Measurements from ENCODE around the gene FAM83E.
A peak's percentile ranks its signal among the peaks of the same experiment; 100 is the strongest.

FAM83E gene

DNA sequence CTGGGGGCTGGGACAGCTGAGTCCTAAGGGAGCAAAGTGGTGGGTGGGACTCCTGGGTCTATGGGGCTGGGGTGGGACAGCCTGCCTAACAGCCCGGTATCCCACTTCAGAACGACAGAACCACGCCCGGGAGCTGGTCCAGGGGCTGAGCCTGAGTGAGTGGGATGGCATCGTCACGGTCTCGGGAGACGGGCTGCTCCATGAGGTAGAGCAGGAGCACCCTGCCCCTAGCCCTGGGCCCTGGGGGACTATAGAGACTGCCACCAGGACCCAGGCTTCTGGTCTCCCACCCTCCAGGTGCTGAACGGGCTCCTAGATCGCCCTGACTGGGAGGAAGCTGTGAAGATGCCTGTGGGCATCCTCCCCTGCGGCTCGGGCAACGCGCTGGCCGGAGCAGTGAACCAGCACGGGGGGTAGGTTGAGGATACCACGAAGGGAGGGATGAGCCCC lies 13.0 kb upstream of the FAM83E start:
- TF ChIP-seq, protein P1, sequence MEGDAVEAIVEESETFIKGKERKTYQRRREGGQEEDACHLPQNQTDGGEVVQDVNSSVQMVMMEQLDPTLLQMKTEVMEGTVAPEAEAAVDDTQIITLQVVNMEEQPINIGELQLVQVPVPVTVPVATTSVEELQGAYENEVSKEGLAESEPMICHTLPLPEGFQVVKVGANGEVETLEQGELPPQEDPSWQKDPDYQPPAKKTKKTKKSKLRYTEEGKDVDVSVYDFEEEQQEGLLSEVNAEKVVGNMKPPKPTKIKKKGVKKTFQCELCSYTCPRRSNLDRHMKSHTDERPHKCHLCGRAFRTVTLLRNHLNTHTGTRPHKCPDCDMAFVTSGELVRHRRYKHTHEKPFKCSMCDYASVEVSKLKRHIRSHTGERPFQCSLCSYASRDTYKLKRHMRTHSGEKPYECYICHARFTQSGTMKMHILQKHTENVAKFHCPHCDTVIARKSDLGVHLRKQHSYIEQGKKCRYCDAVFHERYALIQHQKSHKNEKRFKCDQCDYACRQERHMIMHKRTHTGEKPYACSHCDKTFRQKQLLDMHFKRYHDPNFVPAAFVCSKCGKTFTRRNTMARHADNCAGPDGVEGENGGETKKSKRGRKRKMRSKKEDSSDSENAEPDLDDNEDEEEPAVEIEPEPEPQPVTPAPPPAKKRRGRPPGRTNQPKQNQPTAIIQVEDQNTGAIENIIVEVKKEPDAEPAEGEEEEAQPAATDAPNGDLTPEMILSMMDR (IDR thresholded peaks at IDR 0.05; ENCODE audit: control insufficient read depth, insufficient read depth, low read depth, low read length, missing control alignments), result no peak
- no peak overlapping the region for H3K4me3 ChIP-seq (ENCODE audit: control insufficient read depth, low read depth, low read length)
- no peak for DNase-seq (ENCODE audit: low read depth)

DNA sequence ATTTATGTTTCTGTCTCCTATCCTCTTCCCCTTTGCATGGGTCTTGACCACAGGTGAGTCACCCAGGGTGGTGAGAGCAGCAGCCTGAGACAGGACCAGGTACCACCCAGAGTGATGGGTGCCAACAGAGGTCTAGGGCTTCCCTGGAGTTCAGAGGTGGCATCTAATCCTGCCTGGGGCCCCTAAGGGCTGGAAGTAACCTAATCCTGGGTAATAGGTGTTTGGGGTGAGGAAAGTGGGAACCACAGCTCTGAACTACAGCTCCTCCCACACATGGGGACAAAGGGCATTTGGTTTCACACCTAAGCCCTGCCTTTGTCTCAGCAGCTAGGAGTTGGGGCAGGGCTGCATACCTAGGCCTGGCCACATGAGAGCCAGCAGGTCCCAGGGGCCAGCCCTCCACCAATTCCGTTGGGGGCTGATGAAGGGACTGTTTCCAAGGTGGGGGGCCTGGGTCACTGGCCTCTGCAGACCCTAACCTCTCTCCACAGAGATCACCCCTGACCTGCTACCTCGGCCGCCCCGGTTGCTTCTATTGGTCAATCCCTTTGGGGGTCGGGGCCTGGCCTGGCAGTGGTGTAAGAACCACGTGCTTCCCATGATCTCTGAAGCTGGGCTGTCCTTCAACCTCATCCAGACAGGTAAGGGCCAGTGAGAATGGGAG lies 12.5 kb upstream of the FAM83E start:
- no peak for DNase-seq (ENCODE audit: low read depth)
- TF ChIP-seq, protein P1 (IDR thresholded peaks at IDR 0.05; ENCODE audit: control insufficient read depth, insufficient read depth, low read depth, low read length, missing control alignments), result no peak
- H3K4me3 ChIP-seq (ENCODE audit: control insufficient read depth, low read depth, low read length), result no peak overlapping the region

DNA sequence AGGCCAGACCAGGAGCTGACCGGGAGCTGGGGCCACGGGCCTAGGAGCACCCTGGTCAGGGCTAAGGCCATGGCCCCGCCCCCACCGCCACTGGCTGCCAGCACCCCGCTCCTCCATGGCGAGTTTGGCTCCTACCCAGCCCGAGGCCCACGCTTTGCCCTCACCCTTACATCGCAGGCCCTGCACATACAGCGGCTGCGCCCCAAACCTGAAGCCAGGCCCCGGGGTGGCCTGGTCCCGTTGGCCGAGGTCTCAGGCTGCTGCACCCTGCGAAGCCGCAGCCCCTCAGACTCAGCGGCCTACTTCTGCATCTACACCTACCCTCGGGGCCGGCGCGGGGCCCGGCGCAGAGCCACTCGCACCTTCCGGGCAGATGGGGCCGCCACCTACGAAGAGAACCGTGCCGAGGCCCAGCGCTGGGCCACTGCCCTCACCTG lies 11.0 kb upstream of the FAM83E start:
- no peak overlapping the region for H3K4me3 ChIP-seq (ENCODE audit: control insufficient read depth, low read depth, low read length)
- DNase-seq (ENCODE audit: low read depth), result no peak
- TF ChIP-seq, protein P1 (IDR thresholded peaks at IDR 0.05; ENCODE audit: control insufficient read depth, insufficient read depth, low read depth, low read length, missing control alignments), result no peak

DNA sequence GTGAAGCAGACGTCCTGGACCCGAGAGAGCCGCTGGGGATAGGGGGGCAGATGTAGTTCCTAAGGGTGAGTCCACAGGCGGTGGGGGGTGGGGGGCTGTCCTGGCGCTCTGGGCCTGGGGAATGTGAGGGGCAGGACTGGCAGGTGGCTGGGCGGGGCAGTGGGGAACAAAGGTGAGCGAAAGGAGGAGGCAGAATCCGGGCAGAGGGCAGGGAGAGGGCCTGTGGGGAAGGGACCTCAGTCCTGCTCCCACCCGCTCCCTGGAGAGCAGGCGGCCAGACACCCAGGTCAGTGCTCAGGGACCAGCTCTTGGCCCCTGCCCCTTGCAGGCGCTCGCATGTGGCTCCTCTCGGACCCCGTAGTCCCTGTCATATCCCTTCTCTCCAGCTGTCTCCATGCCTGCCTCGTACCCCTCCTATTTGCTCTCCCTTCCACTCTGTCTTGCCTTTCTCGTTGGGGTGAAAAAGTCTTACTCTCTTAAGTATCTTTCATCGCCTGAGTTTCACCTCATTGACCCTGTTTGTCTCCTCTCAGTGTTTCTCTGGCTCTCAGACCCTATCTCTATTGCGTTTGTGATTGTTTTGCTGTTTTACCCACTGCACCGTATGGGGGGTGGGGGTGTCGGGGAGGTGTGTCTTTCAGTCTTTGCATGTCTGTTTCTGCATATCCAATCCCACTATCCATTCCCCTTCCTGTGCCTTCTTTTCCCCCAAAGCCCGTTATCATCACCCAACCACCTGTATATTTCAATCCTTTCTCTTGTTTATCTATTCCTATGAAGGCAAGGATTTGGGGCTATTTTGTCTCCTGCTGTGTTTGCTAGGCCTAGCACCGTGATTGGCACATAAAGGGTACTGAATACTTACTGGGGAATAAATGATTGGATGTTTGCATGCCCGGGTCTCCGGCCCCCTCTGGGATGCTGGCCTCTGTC lies 10.2 kb upstream of the FAM83E start:
- no peak for DNase-seq (ENCODE audit: low read depth)
- TF ChIP-seq, protein P1 (IDR thresholded peaks at IDR 0.05; ENCODE audit: control insufficient read depth, insufficient read depth, low read depth, low read length, missing control alignments), result no peak
- H3K4me3 ChIP-seq (ENCODE audit: control insufficient read depth, low read depth, low read length), result peak overlapping the region; percentile 63

DNA sequence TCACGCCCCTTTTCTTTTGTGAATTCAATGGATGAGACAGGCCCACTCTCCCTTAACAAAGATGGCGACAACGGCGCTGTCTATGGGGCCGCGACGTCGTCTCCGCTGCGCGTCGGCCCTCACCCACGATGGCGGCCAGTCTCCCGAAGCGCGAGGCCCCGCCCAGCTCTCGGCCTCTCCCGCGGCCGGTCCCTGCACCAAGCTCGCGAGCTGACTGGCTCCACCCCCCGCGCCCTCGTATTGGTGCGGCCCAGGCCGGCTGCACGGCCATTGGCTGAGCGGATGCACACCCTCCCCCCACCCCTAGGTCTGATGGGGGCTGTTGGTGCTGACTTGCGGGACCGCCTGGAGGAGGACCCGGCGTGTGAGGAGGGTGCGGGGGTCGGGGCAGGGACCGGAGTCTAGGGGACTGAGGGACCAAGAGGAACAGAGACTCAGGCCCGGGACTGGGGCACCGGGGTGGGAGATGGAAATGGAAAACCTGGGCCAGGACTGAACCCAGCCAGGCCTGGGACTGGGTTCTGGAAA lies 9.3 kb upstream of the FAM83E start:
- H3K4me3 ChIP-seq (ENCODE audit: control insufficient read depth, low read depth, low read length), result peak overlapping the region; percentile 63
- DNase-seq (ENCODE audit: low read depth), result peak; percentile 75
- TF ChIP-seq, protein P1 (IDR thresholded peaks at IDR 0.05; ENCODE audit: control insufficient read depth, insufficient read depth, low read depth, low read length, missing control alignments), result no peak

DNA sequence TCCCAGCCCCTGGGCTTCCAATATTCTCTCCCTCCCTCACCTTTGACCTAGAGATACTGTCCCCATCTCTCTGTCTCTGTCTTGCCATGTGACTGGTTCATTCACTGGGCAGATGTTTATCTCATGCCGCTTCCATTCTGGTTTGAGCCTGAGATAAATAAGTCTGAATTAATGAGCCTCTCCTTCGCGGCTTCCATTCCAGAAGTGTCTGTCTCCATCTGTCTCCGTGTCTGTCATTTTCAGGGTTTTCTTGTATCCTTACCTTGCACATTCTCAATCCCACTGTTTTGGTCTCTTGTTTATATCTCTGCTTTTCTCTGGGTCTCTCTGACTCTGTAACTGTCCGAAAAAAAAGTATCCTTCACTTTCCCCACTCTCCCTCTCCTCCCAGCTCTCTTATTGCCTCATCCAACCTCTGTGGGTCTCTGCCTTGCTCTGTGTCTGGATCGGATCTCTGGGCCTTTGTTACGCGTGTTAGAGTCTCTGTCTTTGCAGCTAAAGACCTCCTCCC lies 8.7 kb upstream of the FAM83E start:
- H3K4me3 ChIP-seq (ENCODE audit: control insufficient read depth, low read depth, low read length), result peak overlapping the region; percentile 27
- TF ChIP-seq, protein P1 (IDR thresholded peaks at IDR 0.05; ENCODE audit: control insufficient read depth, insufficient read depth, low read depth, low read length, missing control alignments), result no peak
- DNase-seq (ENCODE audit: low read depth), result no peak
